HepG2 (cell line): ENCODE data around the gene CA11. TPM values are rescaled to one million over a fixed set of nuclear protein-coding genes. Genes with fewer than 3 reads are reported as not detected.

Experiments used
- ATAC-seq: fragments of 200-7000 bp; cut with Tn5 transposase; 3 replicates; pipeline ENCODE4 v1.9.1; 2020; ENCODE audit warnings: mild to moderate bottlenecking, moderate library complexity
- BruUV-seq: library from RNA; stranded (reverse); fragments of 400-500 nt; replicated peaks from 2 replicates; lab custom pipeline; 2021; lab: Mats Ljungman, UMichigan
- CTCF ChIA-PET: fragments of 300-600 bp; formaldehyde crosslinking; extraction: SDS; loops from one replicate; lab custom pipeline; 2021; ENCODE audit warnings: low total read pairs, inconsistent platforms, low intra/inter-chr PET ratio; lab: Yijun Ruan, JAX
- POLR2A ChIA-PET: fragments of 350-600 bp; sonication (Branson Sonifier 250); formaldehyde crosslinking; loops from one replicate; lab custom pipeline; 2020; ENCODE audit warnings: antibody characterized with exemption, inconsistent platforms; lab: Yijun Ruan, JAX
- DNase-seq: peaks from one replicate; pipeline ENCODE4 v3.0.0-alpha.2; 2015; ENCODE audit warnings: low spot score
- FAIRE-seq: peaks from 3 replicates; lab custom pipeline; 2011; peaks lifted over from hg19 to GRCh38; lab: Jason Lieb, UNC
- H2AFZ ChIP-seq: one replicate; pipeline ENCODE4 v1.6.1; 2011; ENCODE audit warnings: low read length, inconsistent platforms
- H3K27ac ChIP-seq: fragments of 300-600 bp; 3 replicates; pipeline ENCODE4 v1.8.0; 2011; ENCODE audit warnings: mixed run types, mild to moderate bottlenecking, mixed read lengths, low read length, inconsistent platforms; ENCODE audit not compliant: insufficient read depth; ENCODE audit errors: extremely low read length
- H3K27me3 ChIP-seq, 2 experiments: fragments of 200-600 bp in 1 of 2; 2 replicates in 1 of 2; 3 replicates in 1 of 2; pipeline versions ENCODE4 v1.6.0 to v1.8.0; 2011; ENCODE audit warnings: low read length in 2 of 2, mild to moderate bottlenecking in 2 of 2, moderate library complexity in 2 of 2, inconsistent platforms in 1 of 2; ENCODE audit not compliant: insufficient read depth in 2 of 2, control insufficient read depth in 1 of 2
- H3K36me3 ChIP-seq, 2 experiments: fragments of 200-600 bp in 1 of 2; replicated peaks in 1 of 2; 2 replicates in 1 of 2; 3 replicates in 1 of 2; pipeline versions ENCODE4 v1.5.1 to v1.8.0; 2011; ENCODE audit warnings: low read length in 2 of 2, inconsistent platforms in 1 of 2; ENCODE audit not compliant: insufficient read depth in 2 of 2, control insufficient read depth in 1 of 2
- H3K4me1 ChIP-seq: 2 replicates; pipeline ENCODE4 v1.5.1; 2012; ENCODE audit warnings: low read length, inconsistent platforms; ENCODE audit not compliant: insufficient read depth
- H3K4me2 ChIP-seq: 2 replicates; pipeline ENCODE4 v1.6.0; 2011; ENCODE audit warnings: low read depth, low read length, inconsistent platforms
- H3K4me3 ChIP-seq, 3 experiments: fragments of 200-600 bp in 1 of 3; sonication (generic), shearing (Covaris generic) in 1 of 3; replicated peaks in 1 of 3; 2 replicates each; pipeline ENCODE4 v1.5.1; 2011 to 2016; ENCODE audit warnings: low read length in 3 of 3, inconsistent platforms in 2 of 3, low read depth in 2 of 3, mild to moderate bottlenecking in 2 of 3, control low read depth in 1 of 3, mixed read lengths in 1 of 3; ENCODE audit not compliant: insufficient read depth in 1 of 3
- H3K79me2 ChIP-seq: one replicate; pipeline ENCODE4 v1.6.1; 2011; ENCODE audit warnings: low read length, inconsistent platforms; ENCODE audit not compliant: insufficient read depth
- H3K9ac ChIP-seq: 2 replicates; pipeline ENCODE4 v1.6.0; 2011; ENCODE audit warnings: mild to moderate bottlenecking, low read depth, low read length, inconsistent platforms; ENCODE audit not compliant: insufficient read depth
- H3K9me3 ChIP-seq: 2 replicates; pipeline ENCODE4 v1.5.1; 2012; ENCODE audit warnings: mild to moderate bottlenecking, low read length
- H4K20me1 ChIP-seq: 2 replicates; pipeline ENCODE4 v1.6.0; 2011; ENCODE audit warnings: inconsistent platforms, mild to moderate bottlenecking, low read length, moderate library complexity; ENCODE audit not compliant: insufficient read depth
- CTCF ChIP-seq: sonication (generic); formaldehyde crosslinking; IDR thresholded peaks from 2 replicates; pipeline ENCODE4 v1.5.0; 2020; ENCODE audit warnings: mild to moderate bottlenecking, missing genetic modification reagents, moderate library complexity
- FOSL2 ChIP-seq: sonication (generic); formaldehyde crosslinking; IDR thresholded peaks from 2 replicates; pipeline ENCODE4 v1.4.0; 2020; ENCODE audit warnings: missing genetic modification reagents
- FOXC1 ChIP-seq: sonication (generic); formaldehyde crosslinking; IDR thresholded peaks from 2 replicates; pipeline ENCODE4 v1.8.0; 2022; ENCODE audit warnings: mild to moderate bottlenecking, missing genetic modification reagents, borderline replicate concordance
- HMGXB4 ChIP-seq, 2 experiments: sonication (generic) in 1 of 2; formaldehyde crosslinking in 1 of 2; IDR thresholded peaks; 2 replicates each; pipeline versions ENCODE4 v1.4.0 to v1.6.1; 2018 to 2020; ENCODE audit warnings: missing genetic modification reagents in 2 of 2, borderline replicate concordance in 1 of 2, low read depth in 1 of 2, mild to moderate bottlenecking in 1 of 2, missing biosample characterization in 1 of 2
- KDM2A ChIP-seq: sonication (generic); formaldehyde crosslinking; IDR thresholded peaks from 2 replicates; pipeline ENCODE4 v1.4.0; 2020; ENCODE audit warnings: low read depth, missing genetic modification reagents, borderline replicate concordance
- NR2F6 ChIP-seq, 2 experiments: IDR thresholded peaks; 2 replicates each; pipeline ENCODE4 v1.6.1; 2016; ENCODE audit warnings: antibody characterized with exemption in 1 of 2, mild to moderate bottlenecking in 1 of 2
- RAD21 ChIP-seq: fragments of 450-650 bp; formaldehyde crosslinking; IDR thresholded peaks from 2 replicates; pipeline ENCODE4 v1.5.0; 2020; ENCODE audit warnings: mild to moderate bottlenecking
- SNAPC5 ChIP-seq: sonication (generic); formaldehyde crosslinking; IDR thresholded peaks from 2 replicates; pipeline ENCODE4 v1.8.1; 2023; ENCODE audit warnings: mild to moderate bottlenecking, missing genetic modification reagents, borderline replicate concordance
- STAG1 ChIP-seq: sonication (generic); formaldehyde crosslinking; IDR thresholded peaks from 2 replicates; pipeline ENCODE4 v1.4.0; 2020; ENCODE audit warnings: missing genetic modification reagents
- TEAD3 ChIP-seq: optimal IDR thresholded peaks from 2 replicates; pipeline ENCODE3; 2016; ENCODE audit warnings: borderline replicate concordance
- ZBTB20 ChIP-seq: sonication (generic); formaldehyde crosslinking; IDR thresholded peaks from 2 replicates; pipeline ENCODE4 v1.8.1; 2023; ENCODE audit warnings: missing genetic modification reagents, low read depth, mild to moderate bottlenecking, borderline replicate concordance
- ZNF180 ChIP-seq: sonication (generic); formaldehyde crosslinking; IDR thresholded peaks from 2 replicates; pipeline ENCODE4 v1.4.0; 2020; ENCODE audit warnings: low read depth, missing genetic modification reagents, borderline replicate concordance
- ZNF350 ChIP-seq: sonication (generic); formaldehyde crosslinking; IDR thresholded peaks from 2 replicates; pipeline ENCODE4 v1.4.0; 2020; ENCODE audit warnings: mild to moderate bottlenecking, low read depth, missing genetic modification reagents, borderline replicate concordance
- ZNF574 ChIP-seq: sonication (generic); formaldehyde crosslinking; IDR thresholded peaks from 2 replicates; pipeline ENCODE4 v1.4.0; 2020; ENCODE audit warnings: missing genetic modification reagents
- WGBS: methylation state at CpG from one replicate; pipeline ENCODE4 v1.1.6; 2017; ENCODE audit warnings: low lambda C conversion rate; 5-methylcytosine and 5-hydroxymethylcytosine counted together
- in situ Hi-C: cut with HindIII; loops from 2 replicates; pipeline ENCODE4 v1.10.0; 2017; ENCODE audit warnings: low pct_unique_long_range_greater_than_20kb; ENCODE audit not compliant: extremely low pct_ligation_motif_present
- intact Hi-C: fragments of 100-400 bp; cut with micrococcal nuclease; formaldehyde crosslinking; loops from one replicate; pipeline ENCODE4 v1.10.0; 2022; ENCODE audit not compliant: unreplicated experiment
- polyA plus RNA-seq, 8 experiments: library from polyadenylated mRNA; depleted of rRNA in 3 of 8; stranded (reverse) in 7 of 8; unstranded in 1 of 8; fragments of >200 nt; fragmentation: Illumina TruSeq in 4 of 8; extraction: Trizol in 4 of 8; gene quantifications; 2 replicates each; pipeline versions ENCODE4 v1.2.1 to v1.2.3, GENCODE V29; 2011 to 2016; ENCODE audit warnings: low read depth in 4 of 8, missing spikeins in 1 of 8, mixed read lengths in 1 of 8; ENCODE audit not compliant: insufficient read depth in 1 of 8
- total RNA-seq, 5 experiments: library from RNA; depleted of rRNA; stranded (reverse); fragments of >200 nt; fragmentation: Illumina TruSeq; extraction: Trizol; gene quantifications; 2 replicates each; pipeline ENCODE4 v1.2.3, GENCODE V29; 2016; ENCODE audit warnings: low read depth in 1 of 5

CA11 gene
- total and polyA plus RNA-seq, 2 of the 13 experiments (the other 11 are each of a cell fraction or from before 2014, with no cell fraction given), result 0.41 to 0.58 TPM

DNA sequence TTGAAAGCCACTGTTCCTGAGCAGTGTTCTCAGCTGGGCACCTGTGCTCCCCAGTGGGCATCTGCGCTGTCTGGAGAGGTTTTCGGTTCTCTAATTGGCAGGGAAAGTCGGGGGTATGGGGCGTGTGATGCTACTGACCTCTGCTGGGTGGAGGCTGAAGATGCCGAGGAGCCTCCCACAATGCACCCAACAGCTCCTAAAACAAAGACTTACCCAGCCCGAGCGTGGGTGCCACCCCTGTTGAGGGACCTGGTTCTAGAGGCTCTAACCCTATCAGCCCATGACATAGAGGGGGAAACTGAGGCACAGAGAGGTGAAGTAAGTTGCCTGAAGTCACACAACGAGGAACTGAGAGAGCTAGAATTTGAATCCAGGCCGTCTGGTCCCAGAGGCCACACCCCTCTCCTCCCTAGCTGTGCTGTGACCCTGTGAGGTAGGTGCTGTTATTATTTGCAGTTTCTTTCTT, 37.2 kb downstream of the CA11 start:
- intact Hi-C loops, result no loop called here
- peak; percentile 61 for FAIRE-seq
- no peak overlapping the region for H3K27ac ChIP-seq
- 0 out of 2 replicates have a peak, but pooled peaks have one; percentile 34 for TF ChIP-seq ZNF350
- no peak for TF ChIP-seq NR2F6 (IDR thresholded peaks at IDR 0.05)
- peak; percentile 28; the same call in 1 of the 2 replicates for TF ChIP-seq NR2F6 (CRISPR knock-in tag; IDR thresholded peaks at IDR 0.05)
- TF ChIP-seq FOXC1 (CRISPR knock-in tag), result no peak
- TF ChIP-seq STAG1 (CRISPR knock-in tag), result peak; percentile 87
- TF ChIP-seq ZBTB20 (CRISPR knock-in tag), result peak; percentile 20; the same call in 1 of the 2 replicates
- 0 out of 2 replicates have a peak, but pooled peaks have one; percentile 15 for TF ChIP-seq FOSL2
- 0 out of 2 replicates have a peak, but pooled peaks have one; percentile 20 for TF ChIP-seq KDM2A (CRISPR knock-in tag)
- TF ChIP-seq SNAPC5, result peak; percentile 30; the same call in 1 of the 2 replicates
- peak; percentile 62 for TF ChIP-seq TEAD3 (CRISPR knock-in tag)
- TF ChIP-seq HMGXB4 (CRISPR knock-in tag; IDR thresholded peaks at IDR 0.05; ENCODE audit: borderline replicate concordance in 1 of 2, low read depth in 1 of 2), result 0 out of 4 replicates have a peak, but pooled peaks of 1 of the 2 experiments have one; percentile 36
- peak; percentile 89 for TF ChIP-seq CTCF (CRISPR knock-in tag)
- TF ChIP-seq RAD21, result peak; percentile 75
- no peak for TF ChIP-seq ZNF180 (CRISPR knock-in tag)
- peak; percentile 95 for TF ChIP-seq ZNF574

More for the DNA sequence above, 37.2 kb downstream of the CA11 start:
- no peak overlapping the region; the same call in 1 of the 2 replicates for H3K9ac ChIP-seq
- H4K20me1 ChIP-seq, result no peaks in the 10 kb centered on the region
- no peaks in the 10 kb centered on the region for H3K36me3 ChIP-seq
- H3K4me1 ChIP-seq, result peaks cover 21% of the 10 kb centered on the region
- DNase-seq, result peak; percentile 42
- ChIA-PET POLR2A (interaction anchor here (0.7 to 1.8 kb wide), 8 partner anchors 8 to 218 kb away, joined by 3 to 28 read pairs (median 3); partner anchors contain the start of genes KDELR1, RPL18 and SPHK2), CTCF (interaction anchor here (0.7 to 2.1 kb wide), 4 partner anchors 18 to 288 kb away, joined by 3 to 10 read pairs (median 4); no protein-coding TSS in a partner anchor)
- no peaks in the 10 kb centered on the region for H3K9me3 ChIP-seq
- H3K27me3 ChIP-seq, result no peaks in the 10 kb centered on the region; a peak in 1 of 5 replicates
- H3K4me3 ChIP-seq, result peak overlapping the region in 1 of 3 experiments; percentile 56; a peak in 2 of 6 replicates
- H2AFZ ChIP-seq, result peak overlapping the region; percentile 96
- no peaks in the 10 kb centered on the region for H3K79me2 ChIP-seq
- peak; percentile 52 for ATAC-seq
- WGBS, result 8% methylated on average over 6 of the region's 9 CpGs
- peak overlapping the region; percentile 86 for H3K4me2 ChIP-seq
- BruUV-seq, result no TSS peak
- in situ Hi-C loops, result no loop called here
